Jurkat, Clone E6-1 (cell line): ENCODE data around the gene ADSS2.

Source experiments
- DNase-seq: peaks from one replicate; pipeline ENCODE4 v3.0.0-alpha.2; 2011; ENCODE audit warnings: low read depth, low spot score
- H3K4me3 ChIP-seq: 2 replicates; pipeline ENCODE4 v1.5.1; 2011; ENCODE audit warnings: mild to moderate bottlenecking, low read length, control low read depth, moderate library complexity

Gene ADSS2

GRCh38 chr1:244412176-244412575 lies 39.5 kb downstream of the ADSS2 start:
- H3K4me3 ChIP-seq = no peak overlapping the region
- DNase-seq = no peak

DNA sequence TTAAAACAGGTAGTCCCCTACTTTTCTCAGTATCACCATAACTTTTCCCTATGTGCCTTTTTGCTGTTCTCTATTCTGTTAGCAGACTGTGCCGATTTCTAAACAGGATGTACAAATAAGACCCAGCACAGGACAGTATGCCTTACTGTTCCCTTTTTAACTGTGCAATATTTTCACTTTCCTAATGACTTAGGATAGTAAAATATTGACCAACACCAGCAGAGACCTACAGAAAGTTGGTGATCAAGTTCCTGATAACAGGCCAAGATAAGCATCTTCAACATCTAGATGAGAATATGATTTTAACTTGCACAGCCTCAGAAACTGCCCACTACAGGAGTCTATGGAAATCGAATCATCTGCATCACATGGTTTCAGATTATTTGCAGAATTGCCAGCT lies 42.0 kb downstream of the ADSS2 start:
- no peak overlapping the region for H3K4me3 ChIP-seq
- DNase-seq = no peak

DNA sequence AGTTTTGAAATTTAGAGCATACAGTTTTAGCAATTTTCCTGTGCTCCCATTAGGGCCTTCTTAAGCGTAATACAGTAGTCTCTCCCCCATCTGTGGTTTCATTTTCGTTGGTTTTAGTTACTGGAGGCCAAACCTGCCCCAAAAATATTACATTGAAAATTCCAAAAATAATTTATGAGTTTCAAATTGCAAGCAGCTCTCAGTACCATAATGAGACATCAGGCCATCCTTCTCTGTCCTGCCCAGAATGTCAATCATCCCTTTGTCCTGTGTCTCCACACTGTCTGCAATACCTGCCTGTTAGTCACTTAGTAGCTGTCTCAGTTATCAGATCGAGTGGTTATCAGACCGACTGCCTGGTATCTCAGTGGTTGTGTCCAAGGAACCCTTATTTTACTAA lies 45.4 kb downstream of the ADSS2 start:
- no peak for DNase-seq
- no peak overlapping the region for H3K4me3 ChIP-seq

GRCh38 chr1:244405856-244406255 lies 45.9 kb downstream of the ADSS2 start:
- DNase-seq = no peak
- no peak overlapping the region for H3K4me3 ChIP-seq

GRCh38 chr1:244403431-244403830 lies 48.3 kb downstream of the ADSS2 start:
- DNase-seq = no peak
- H3K4me3 ChIP-seq = no peak overlapping the region

DNA sequence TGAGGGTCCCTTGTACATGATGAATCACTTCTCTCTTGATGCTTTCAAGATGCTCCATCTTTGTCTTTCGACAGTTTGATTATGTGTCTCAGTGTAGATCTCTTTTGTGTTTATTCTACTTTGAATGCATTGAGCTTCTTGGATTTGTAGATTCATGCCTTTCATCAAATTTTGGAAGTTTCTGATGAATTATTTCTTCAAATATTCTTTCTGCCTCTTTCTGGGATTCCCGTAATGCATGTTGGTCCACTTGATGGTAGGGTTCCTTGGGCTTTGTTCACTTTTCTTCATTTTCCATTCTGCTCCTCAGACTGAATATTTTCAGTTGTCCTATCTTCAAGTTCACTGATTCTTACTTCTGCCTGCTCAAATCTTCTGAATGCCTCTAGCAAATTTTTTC lies 50.7 kb downstream of the ADSS2 start:
- DNase-seq = no peak

DNA sequence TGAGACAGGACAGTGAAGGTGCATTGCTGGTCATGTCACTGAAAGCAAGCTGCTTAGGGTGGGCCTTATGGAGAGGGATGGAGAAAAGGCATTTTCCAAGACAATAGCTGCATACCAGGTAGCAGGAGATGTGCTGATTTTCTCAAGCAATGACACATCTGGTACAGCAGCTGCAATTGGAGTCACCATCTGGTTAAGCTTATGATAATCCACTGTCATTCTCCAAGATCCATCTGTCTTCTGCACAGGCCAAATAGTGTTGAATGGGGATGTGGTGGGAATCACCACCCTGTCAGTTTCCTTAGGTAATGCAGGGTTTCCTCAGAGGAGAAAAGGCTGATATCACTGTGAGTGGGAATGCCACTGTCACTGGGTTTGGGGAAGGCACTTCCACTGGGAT lies 54.6 kb downstream of the ADSS2 start:
- DNase-seq = no peak
- H3K4me3 ChIP-seq = no peak overlapping the region

More for the DNA sequence above, 50.7 kb downstream of the ADSS2 start:
- H3K4me3 ChIP-seq = no peak overlapping the region

DNA sequence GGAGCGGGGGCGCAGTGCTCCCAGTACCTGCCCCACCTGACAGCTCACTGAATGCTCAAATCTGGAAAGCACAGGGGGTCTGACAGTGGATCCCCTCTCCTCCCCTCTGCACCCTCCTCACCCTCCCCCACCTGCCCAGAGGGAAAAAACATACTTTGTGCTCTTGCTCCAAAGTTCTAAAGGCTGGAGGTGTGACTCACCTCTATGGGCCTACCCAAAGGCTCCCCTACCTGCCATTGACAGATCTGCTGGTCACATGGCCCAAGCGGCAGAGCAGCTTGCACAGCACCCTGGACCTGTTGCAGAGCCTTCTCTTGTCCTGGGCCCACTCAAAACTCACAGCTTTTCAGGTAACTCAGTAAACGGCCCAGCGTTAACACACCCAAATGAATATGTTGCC lies 55.7 kb downstream of the ADSS2 start:
- no peak for DNase-seq
- no peak overlapping the region for H3K4me3 ChIP-seq

DNA sequence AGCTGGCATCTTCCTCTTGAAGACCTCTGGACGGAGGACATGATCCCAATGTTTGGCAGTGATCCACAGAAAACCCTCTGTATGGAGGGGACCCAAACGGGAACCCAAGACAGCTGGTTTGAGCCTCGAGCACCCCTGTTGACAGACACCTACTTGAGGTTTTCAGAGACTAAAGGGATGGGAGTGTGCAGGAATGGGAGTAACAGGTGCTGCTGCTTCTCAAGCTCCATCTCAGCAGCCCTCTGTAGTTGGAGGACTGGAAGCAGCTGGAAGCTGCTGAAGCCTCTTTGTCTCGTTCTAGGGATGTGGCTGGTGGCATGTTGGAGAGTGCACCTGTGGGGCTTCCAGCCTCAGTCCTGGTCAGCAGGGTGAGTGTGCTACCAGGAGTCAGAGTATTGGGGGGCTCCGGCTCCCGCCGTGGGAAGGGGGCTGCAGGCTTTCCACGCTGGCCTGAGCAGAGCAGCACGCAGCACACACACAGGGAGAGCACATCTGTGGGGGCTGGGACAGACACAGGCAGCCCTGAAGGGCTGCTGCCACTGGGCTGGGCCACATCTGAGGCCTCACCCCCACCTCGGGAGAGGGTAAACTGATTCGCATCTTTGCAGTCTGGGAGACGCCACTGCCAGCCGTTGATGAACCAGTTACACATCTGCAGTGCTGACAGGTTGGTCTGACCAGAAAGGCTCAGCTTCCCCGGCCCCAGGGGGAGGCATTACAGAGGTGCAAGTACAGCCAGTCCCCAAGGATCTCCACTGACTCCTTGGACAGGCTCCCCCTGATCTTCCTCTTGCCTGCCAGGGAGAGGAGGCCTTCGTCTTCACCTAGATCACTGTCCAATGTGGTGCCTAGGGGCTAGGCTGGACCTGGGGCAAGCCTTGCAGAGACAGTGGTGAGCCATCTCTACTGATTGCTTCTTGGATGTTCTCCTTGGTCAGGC lies 56.6 kb downstream of the ADSS2 start:
- DNase-seq = peak; percentile 55
- no peak overlapping the region for H3K4me3 ChIP-seq

- no peak overlapping the region for H3K4me3 ChIP-seq
- DNase-seq = no peak
These were observed 57.4 kb downstream of the ADSS2 start for GRCh38 chr1:244394346-244394745.

DNA sequence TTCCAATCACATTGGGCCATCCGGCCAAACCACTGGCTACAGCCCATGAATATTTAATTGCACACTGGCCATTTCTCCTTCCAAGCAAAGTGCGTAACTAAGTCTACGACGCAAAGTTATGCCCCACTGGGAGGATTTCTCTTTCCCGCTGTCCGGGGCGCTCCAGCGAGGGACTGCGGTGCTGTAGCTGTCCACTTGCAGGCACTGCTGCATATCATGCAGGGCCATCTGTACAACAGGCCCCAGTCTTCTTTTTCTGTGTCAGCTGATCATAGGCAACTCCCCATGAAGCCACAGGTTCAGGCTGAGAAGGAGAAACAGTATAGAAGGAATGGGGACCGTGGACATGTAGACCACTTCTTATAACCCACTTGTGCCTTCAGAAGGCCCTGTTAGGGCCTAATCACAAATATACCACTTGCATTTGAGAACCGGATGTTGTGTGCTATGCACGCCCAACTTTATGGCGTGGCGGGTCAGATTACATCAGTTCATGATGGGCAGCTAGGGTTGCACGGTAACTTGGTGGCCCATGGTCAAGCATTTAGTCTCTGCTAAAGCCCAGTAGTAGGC lies 58.0 kb downstream of the ADSS2 start:
- DNase-seq = no peak

GRCh38 chr1:244391761-244392160 lies 59.9 kb downstream of the ADSS2 start:
- no peak for DNase-seq
- H3K4me3 ChIP-seq = no peak overlapping the region

More for the DNA sequence above, 58.0 kb downstream of the ADSS2 start:
- no peak overlapping the region for H3K4me3 ChIP-seq

GRCh38 chr1:244388961-244389360 lies 62.7 kb downstream of the ADSS2 start:
- no peak for DNase-seq
- H3K4me3 ChIP-seq = no peak overlapping the region

GRCh38 chr1:244387415-244387814 lies 64.3 kb downstream of the ADSS2 start:
- no peak overlapping the region for H3K4me3 ChIP-seq
- DNase-seq = no peak

DNA sequence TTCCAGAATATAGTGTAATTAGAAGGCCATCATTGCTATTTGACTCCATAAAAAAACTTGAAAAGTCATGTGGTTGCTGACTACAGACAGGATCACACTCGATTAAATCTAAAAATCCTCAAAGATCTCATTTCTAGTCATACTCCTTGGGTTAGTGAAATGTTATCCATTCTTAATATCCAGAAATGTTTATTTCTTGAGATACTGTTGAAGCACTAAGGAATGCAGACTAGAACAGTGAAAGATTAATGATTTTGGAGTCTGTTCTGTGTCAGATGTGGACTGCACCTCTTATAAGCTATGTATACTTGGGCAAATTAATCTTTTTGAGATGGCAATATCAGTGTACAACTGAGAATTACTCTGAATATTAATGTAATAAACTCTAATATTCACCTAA lies 65.1 kb downstream of the ADSS2 start:
- H3K4me3 ChIP-seq = no peak overlapping the region
- no peak for DNase-seq

DNA sequence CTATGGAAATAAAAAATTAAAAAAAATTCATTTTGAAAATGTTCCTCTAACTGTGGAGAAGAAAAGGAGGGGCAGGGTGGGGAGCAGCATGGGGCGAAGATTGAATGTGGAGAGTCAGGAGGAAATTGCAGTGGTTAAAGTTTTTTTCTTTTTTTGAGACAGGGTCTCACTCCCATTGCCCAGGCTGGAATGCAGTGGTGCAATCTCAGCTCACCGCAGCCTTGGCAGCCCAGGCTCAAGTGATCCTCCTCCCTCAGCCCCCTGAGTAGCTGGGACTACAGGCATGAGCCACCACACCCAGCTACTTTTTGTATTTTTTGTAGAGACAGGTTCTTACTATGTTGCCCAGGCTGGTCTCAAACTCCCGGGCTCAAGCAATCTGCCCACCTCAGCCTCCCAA lies 67.6 kb downstream of the ADSS2 start:
- no peak for DNase-seq
- H3K4me3 ChIP-seq = no peak overlapping the region

- DNase-seq = no peak
- no peak overlapping the region for H3K4me3 ChIP-seq
These were observed 68.3 kb downstream of the ADSS2 start for GRCh38 chr1:244383278-244383884.

- H3K4me3 ChIP-seq = no peak overlapping the region
- DNase-seq = no peak
These were observed 69.7 kb downstream of the ADSS2 start for GRCh38 chr1:244381878-244382565.

DNA sequence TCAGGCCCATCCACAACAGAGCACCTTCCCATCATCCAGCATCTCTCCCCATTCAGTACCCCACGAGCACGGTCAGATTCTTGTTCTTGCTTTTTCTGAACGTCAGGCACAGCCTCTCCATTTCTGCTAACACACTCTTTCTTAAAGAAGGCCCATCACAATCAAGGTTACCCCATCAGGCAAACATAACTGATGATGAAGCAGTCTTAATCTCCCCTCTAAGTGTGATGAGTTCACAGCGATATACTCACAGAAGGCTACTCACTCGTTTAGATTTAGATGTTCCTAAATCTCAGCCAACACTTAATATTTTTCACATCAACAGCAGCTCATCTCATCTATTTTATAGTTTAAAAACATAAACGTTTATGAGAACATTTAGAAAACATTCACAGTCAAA lies 75.6 kb downstream of the ADSS2 start:
- no peak for DNase-seq
- H3K4me3 ChIP-seq = no peak overlapping the region

DNA sequence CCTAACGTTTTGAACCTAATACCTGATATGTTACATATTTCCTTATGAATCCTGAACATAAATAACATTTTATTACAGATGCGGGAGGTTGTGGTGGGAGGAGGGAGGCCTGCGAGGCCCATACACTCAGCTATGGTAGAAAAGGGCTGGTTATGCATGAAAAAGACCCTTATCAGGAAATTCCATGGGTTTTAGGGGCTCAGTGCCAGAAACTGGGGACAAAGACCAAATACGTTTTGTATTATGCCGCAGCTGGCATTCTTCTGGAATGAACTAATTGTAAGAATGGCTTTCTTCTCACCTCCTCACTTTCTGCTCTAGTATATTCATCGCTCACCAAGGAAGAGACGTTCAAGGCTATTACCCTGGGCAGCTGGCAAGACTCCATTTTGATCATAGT lies 76.7 kb downstream of the ADSS2 start:
- no peak overlapping the region for H3K4me3 ChIP-seq
- no peak for DNase-seq
